SK-N-SH (cell line): ENCODE results near the gene GABRR2.

Experiments used
- CTCF ChIP-seq: fragments of 200-600 bp; sonication (generic); IDR thresholded peaks from 2 replicates; pipeline ENCODE4 v1.6.1; 2017; ENCODE audit warnings: antibody characterized with exemption, mild to moderate bottlenecking, moderate library complexity
- EP300 ChIP-seq, 2 experiments: IDR thresholded peaks; 2 replicates each; pipeline versions ENCODE4 v1.4.0 to v1.6.1; 2012; ENCODE audit warnings: borderline replicate concordance in 1 of 2, low read depth in 1 of 2, low read length in 1 of 2
- GABPA ChIP-seq: IDR thresholded peaks from 2 replicates; pipeline ENCODE4 v1.4.0; 2012; ENCODE audit warnings: low read depth, mild to moderate bottlenecking
- MAX ChIP-seq: IDR thresholded peaks from 2 replicates; pipeline ENCODE4 v1.4.0; 2012; ENCODE audit warnings: low read depth
- NFIC ChIP-seq: IDR thresholded peaks from 2 replicates; pipeline ENCODE4 v1.4.0; 2012; ENCODE audit warnings: borderline replicate concordance
- RFX5 ChIP-seq: IDR thresholded peaks from 2 replicates; pipeline ENCODE4 v1.6.1; 2012; ENCODE audit warnings: mild to moderate bottlenecking, improper control_type of control experiment, low read length
- RXRA ChIP-seq: IDR thresholded peaks from 2 replicates; pipeline ENCODE4 v1.4.0; 2012; ENCODE audit warnings: low read depth, mild to moderate bottlenecking, borderline replicate concordance
- SIN3A ChIP-seq: IDR thresholded peaks from 2 replicates; pipeline ENCODE4 v1.6.1; 2012; ENCODE audit warnings: low read depth, mild to moderate bottlenecking, low read length, moderate library complexity, borderline replicate concordance
- TAF1 ChIP-seq: IDR thresholded peaks from 2 replicates; pipeline ENCODE4 v1.6.1; 2012; ENCODE audit warnings: low read depth, mild to moderate bottlenecking, low read length, moderate library complexity, borderline replicate concordance
- USF1 ChIP-seq: IDR thresholded peaks from 2 replicates; pipeline ENCODE4 v1.4.0; 2012; ENCODE audit warnings: low read depth, borderline replicate concordance
- USF2 ChIP-seq: fragments of 150-350 bp; IDR thresholded peaks from 2 replicates; pipeline ENCODE4 v1.6.1; 2017; ENCODE audit warnings: antibody characterized with exemption, low read length, low read depth, borderline replicate concordance

GRCh38 chr6:89278956-89279355, 36.1 kb downstream of the GABRR2 start:
- TF ChIP-seq MAX, result no peak
- no peak for TF ChIP-seq GABPA
- no peak for TF ChIP-seq EP300 (IDR thresholded peaks at IDR 0.05; ENCODE audit: borderline replicate concordance in 1 of 2, low read depth in 1 of 2, low read length in 1 of 2)
- no peak for TF ChIP-seq RFX5
- no peak for TF ChIP-seq SIN3A
- TF ChIP-seq USF2, result no peak
- no peak for TF ChIP-seq CTCF
- no peak for TF ChIP-seq NFIC
- no peak for TF ChIP-seq USF1
- TF ChIP-seq RXRA, result no peak
- no peak for TF ChIP-seq TAF1
